Breast epithelium (tissue), 4 donors: ENCODE measurements around the gene ZNF562. TPM values are rescaled to one million over a fixed set of nuclear protein-coding genes. Genes with fewer than 3 reads are reported as not detected.

Source experiments
- DNase-seq, 2 donors: peaks; one replicate each; pipeline ENCODE4 v3.0.0-alpha.2; 2019; ENCODE audit warnings: low spot score in 2 of 2
- H3K27ac ChIP-seq, 2 donors: fragments of 200-600 bp; sonication (generic) in 1 of 2; one replicate each; pipeline ENCODE4 v1.5.1; 2016 to 2019; ENCODE audit warnings: mild to moderate bottlenecking in 1 of 2
- H3K27me3 ChIP-seq, 2 donors: fragments of 200-600 bp; sonication (generic) in 1 of 2; one replicate each; pipeline versions ENCODE4 v1.5.1 to v1.6.0; 2017 to 2019; ENCODE audit warnings: control low read depth in 1 of 2, mild to moderate bottlenecking in 1 of 2
- H3K36me3 ChIP-seq: fragments of 200-600 bp; one replicate; pipeline ENCODE4 v1.5.1; 2019
- H3K4me1 ChIP-seq, 2 donors: fragments of 200-600 bp; sonication (generic); one replicate each; pipeline ENCODE4 v1.5.1; 2016 to 2019; ENCODE audit warnings: control low read depth in 1 of 2
- H3K4me3 ChIP-seq, 3 donors: fragments of 200-600 bp; sonication (generic); 1 replicate in 2 of 3; 2 replicates in 1 of 3; pipeline ENCODE4 v1.5.1; 2016 to 2019; ENCODE audit warnings: mild to moderate bottlenecking in 3 of 3, moderate library complexity in 2 of 3
- H3K9me3 ChIP-seq, 2 donors: fragments of 200-600 bp; sonication (generic) in 1 of 2; one replicate each; pipeline ENCODE4 v1.5.1; 2016 to 2019; ENCODE audit warnings: control low read depth in 1 of 2
- CTCF ChIP-seq, 3 donors: fragments of 450-650 bp; IDR thresholded peaks; one replicate each; pipeline ENCODE4 v1.5.1; 2016 to 2017; ENCODE audit warnings: antibody characterized with exemption in 3 of 3, mild to moderate bottlenecking in 3 of 3, moderate library complexity in 3 of 3
- POLR2A ChIP-seq: fragments of 450-650 bp; IDR thresholded peaks from one replicate; pipeline ENCODE4 v1.6.1; 2016; ENCODE audit warnings: antibody characterized with exemption, mild to moderate bottlenecking, moderate library complexity
- POLR2AphosphoS5 ChIP-seq, 3 donors: sonication (generic); formaldehyde crosslinking; IDR thresholded peaks; one replicate each; pipeline ENCODE4 v1.6.1; 2017; ENCODE audit warnings: antibody characterized with exemption in 3 of 3
- intact Hi-C: fragments of 100-400 bp; cut with DNase I; formaldehyde crosslinking; loops from one replicate; pipeline ENCODE4 v1.15.1; 2023; ENCODE audit warnings: low total_unique reads
- total RNA-seq, 3 donors: library from RNA; depleted of rRNA; stranded (reverse); fragments of >200 nt; gene quantifications; one replicate each; pipeline ENCODE4 v1.1.0, GENCODE V29; 2016

ZNF562 gene
- total RNA-seq, 3 donors from 2014 or later, result 17.4 to 52.2 (median 32.4) TPM

GRCh38 chr19:9641810-9642209, 33.1 kb downstream of the ZNF562 start:
- H3K4me1 ChIP-seq, result no peaks in the 10 kb centered on the region
- no peaks in the 10 kb centered on the region for H3K36me3 ChIP-seq
- intact Hi-C loops, result no loop called here
- DNase-seq, result no peak
- H3K27ac ChIP-seq, result no peak overlapping the region
- H3K27me3 ChIP-seq, result no peaks in the 10 kb centered on the region
- TF ChIP-seq POLR2A (no peak), CTCF (IDR thresholded peaks at IDR 0.05) (no peak), POLR2AphosphoS5 (IDR thresholded peaks at IDR 0.05) (no peak)
- H3K9me3 ChIP-seq, result peaks cover 0 to 13% of the 10 kb centered on the region in 2 donors
- no peak overlapping the region for H3K4me3 ChIP-seq

GRCh38 chr19:9640956-9641355, 33.9 kb downstream of the ZNF562 start:
- intact Hi-C loops, result no loop called here
- peaks cover 0 to 11% of the 10 kb centered on the region in 2 donors for H3K9me3 ChIP-seq
- H3K36me3 ChIP-seq, result no peaks in the 10 kb centered on the region
- TF ChIP-seq POLR2AphosphoS5 (IDR thresholded peaks at IDR 0.05) (no peak), POLR2A (no peak), CTCF (IDR thresholded peaks at IDR 0.05) (no peak)
- no peaks in the 10 kb centered on the region for H3K27me3 ChIP-seq
- no peaks in the 10 kb centered on the region for H3K4me1 ChIP-seq
- no peak overlapping the region for H3K27ac ChIP-seq
- DNase-seq, result no peak
- H3K4me3 ChIP-seq, result no peak overlapping the region

- TF ChIP-seq CTCF (IDR thresholded peaks at IDR 0.05), result no peak
- no peak for TF ChIP-seq POLR2A
- TF ChIP-seq POLR2AphosphoS5 (IDR thresholded peaks at IDR 0.05), result no peak
- H3K9me3 ChIP-seq, result no peaks in the 10 kb centered on the region
- H3K36me3 ChIP-seq, result no peaks in the 10 kb centered on the region
- H3K27ac ChIP-seq, result no peak overlapping the region
- no peak overlapping the region for H3K4me3 ChIP-seq
- DNase-seq, result no peak
- intact Hi-C loops, result no loop called here
- H3K4me1 ChIP-seq, result no peaks in the 10 kb centered on the region
- H3K27me3 ChIP-seq, result no peaks in the 10 kb centered on the region
Observed at GRCh38 chr19:9636018-9636417, 38.9 kb downstream of the ZNF562 start.

DNA sequence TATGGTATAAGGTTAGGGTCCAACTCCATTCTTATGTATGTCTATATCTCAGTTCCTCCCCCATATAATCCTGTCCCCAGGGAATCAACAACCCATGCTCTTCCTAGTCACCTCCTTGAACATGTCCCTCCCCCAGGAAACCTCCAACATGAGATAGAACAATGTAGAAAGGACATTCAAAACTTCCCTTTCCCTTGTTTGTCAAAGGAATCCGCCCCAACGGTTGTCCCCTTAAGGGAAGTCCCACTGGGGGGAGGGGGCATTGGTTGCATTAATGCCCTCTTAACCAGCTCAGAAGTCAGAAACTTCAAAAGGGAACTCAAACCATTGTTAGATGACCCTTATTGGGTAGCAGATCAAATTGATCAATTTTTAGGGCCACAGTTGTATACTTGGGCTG, 47.0 kb downstream of the ZNF562 start:
- no peak for DNase-seq
- H3K4me1 ChIP-seq, result no peaks in the 10 kb centered on the region
- H3K9me3 ChIP-seq, result no peaks in the 10 kb centered on the region
- intact Hi-C loops, result loop anchor here (10.0 kb wide), 1 partner anchor 167 kb away; no protein-coding TSS in a partner anchor
- H3K27ac ChIP-seq, result no peak overlapping the region
- H3K36me3 ChIP-seq, result no peaks in the 10 kb centered on the region
- TF ChIP-seq POLR2AphosphoS5 (IDR thresholded peaks at IDR 0.05), result no peak
- TF ChIP-seq POLR2A, result no peak
- no peak for TF ChIP-seq CTCF (IDR thresholded peaks at IDR 0.05)
- no peak overlapping the region for H3K4me3 ChIP-seq
- H3K27me3 ChIP-seq, result no peaks in the 10 kb centered on the region

GRCh38 chr19:9622531-9622930, 52.4 kb downstream of the ZNF562 start:
- DNase-seq, result peak in 1 of 2 donors; percentile 47
- no peaks in the 10 kb centered on the region for H3K4me1 ChIP-seq
- intact Hi-C loops, result loop anchor here (10.0 kb wide), 1 partner anchor 172 kb away; no protein-coding TSS in a partner anchor
- H3K27ac ChIP-seq, result peak overlapping the region; percentile 56 to 93
- no peak for TF ChIP-seq CTCF (IDR thresholded peaks at IDR 0.05)
- peak in 1 of 3 donors; percentile 32 for TF ChIP-seq POLR2AphosphoS5 (IDR thresholded peaks at IDR 0.05)
- H3K36me3 ChIP-seq, result no peaks in the 10 kb centered on the region
- no peaks in the 10 kb centered on the region for H3K9me3 ChIP-seq
- H3K27me3 ChIP-seq, result no peaks in the 10 kb centered on the region
- H3K4me3 ChIP-seq, result peak overlapping the region in 1 of 3 donors; percentile 96
